OCI-LY1 (cell line): Measurements from ENCODE around the gene LGALSL.

Source experiments
- H2AFZ ChIP-seq: fragments of 200-600 bp; sonication (generic), shearing (Covaris generic); 2 replicates; pipeline ENCODE4 v1.6.0; 2014; ENCODE audit warnings: antibody characterized with exemption, mild to moderate bottlenecking, low read length
- H3F3A ChIP-seq: fragments of 200-600 bp; sonication (generic), shearing (Covaris generic); 2 replicates; pipeline ENCODE4 v1.6.0; 2014; ENCODE audit warnings: mild to moderate bottlenecking, antibody characterized with exemption, low read length, moderate library complexity; ENCODE audit not compliant: insufficient read depth
- H3K27ac ChIP-seq: fragments of 200-600 bp; sonication (generic); 2 replicates; pipeline ENCODE4 v1.5.1; 2014; ENCODE audit warnings: low read length, mixed run types, mild to moderate bottlenecking, low read depth; ENCODE audit not compliant: poor library complexity, severe bottlenecking
- H3K27me3 ChIP-seq: fragments of 200-600 bp; sonication (generic); 2 replicates; pipeline ENCODE4 v1.6.0; 2014; ENCODE audit warnings: antibody characterized with exemption, mild to moderate bottlenecking, low read length, moderate library complexity; ENCODE audit not compliant: insufficient read depth
- H3K36me3 ChIP-seq: fragments of 200-600 bp; sonication (generic); 2 replicates; pipeline ENCODE4 v1.6.1; 2014; ENCODE audit warnings: mild to moderate bottlenecking, antibody characterized with exemption, low read length, moderate library complexity, mixed read lengths; ENCODE audit not compliant: insufficient read depth
- H3K4me1 ChIP-seq: fragments of 200-600 bp; sonication (generic); 2 replicates; pipeline ENCODE4 v1.5.1; 2014; ENCODE audit warnings: mild to moderate bottlenecking, low read length, moderate library complexity; ENCODE audit not compliant: insufficient read depth, severe bottlenecking
- H3K4me2 ChIP-seq: fragments of 200-600 bp; sonication (generic), shearing (Covaris generic); 2 replicates; pipeline ENCODE4 v1.6.1; 2014; ENCODE audit warnings: low read length
- H3K4me3 ChIP-seq: fragments of 200-600 bp; sonication (generic); 2 replicates; pipeline ENCODE4 v1.5.1; 2014; ENCODE audit warnings: low read length, low read depth, mild to moderate bottlenecking, mixed read lengths; ENCODE audit not compliant: poor library complexity, severe bottlenecking
- H3K79me2 ChIP-seq: fragments of 200-600 bp; shearing (Covaris generic); 2 replicates; pipeline ENCODE4 v1.6.1; 2016; ENCODE audit warnings: mixed run types, low read length, mixed read lengths; ENCODE audit not compliant: insufficient read depth
- H3K9ac ChIP-seq: fragments of 200-600 bp; sonication (generic), shearing (Covaris generic); 2 replicates; pipeline ENCODE4 v1.6.1; 2014; ENCODE audit warnings: mild to moderate bottlenecking, low read length, mixed read lengths
- H3K9me2 ChIP-seq: fragments of 200-600 bp; sonication (generic), shearing (Covaris generic); 2 replicates; pipeline ENCODE4 v1.6.1; 2014; ENCODE audit warnings: low read depth, mild to moderate bottlenecking, low read length, mixed read lengths
- H3K9me3 ChIP-seq: fragments of 200-600 bp; shearing (Covaris generic); 2 replicates; pipeline ENCODE4 v1.6.1; 2014; ENCODE audit warnings: low read length, mixed read lengths
- H4K20me1 ChIP-seq: fragments of 200-600 bp; sonication (generic), shearing (Covaris generic); 2 replicates; pipeline ENCODE4 v1.6.0; 2016; ENCODE audit warnings: mild to moderate bottlenecking, low read length; ENCODE audit not compliant: insufficient read depth
- CTCF ChIP-seq: fragments of 200-600 bp; sonication (generic), shearing (Covaris generic); IDR thresholded peaks from 2 replicates; pipeline ENCODE4 v1.5.1; 2017; ENCODE audit warnings: mild to moderate bottlenecking, antibody characterized with exemption, low read length, moderate library complexity, mixed read lengths
- EZH2 ChIP-seq: fragments of 200-600 bp; sonication (generic), shearing (Covaris generic); IDR thresholded peaks from 2 replicates; pipeline ENCODE4 v1.8.0; 2017; ENCODE audit warnings: borderline replicate concordance, mixed run types, mild to moderate bottlenecking, antibody characterized with exemption, low read length, moderate library complexity, mixed read lengths

LGALSL gene

GRCh38 chr2:64453770-64454385, at the start of gene LGALSL:
TSS of gene LGALSL (plus strand) at chr2:64454162. CDS start at chr2:64454546, 384 bp downstream.
- Histone ChIP-seq H3K27me3 (no peaks in the 10 kb centered on the region), H3K27ac (peak within 1 kb of the TSS; percentile 25), H3K79me2 (no peaks in the 10 kb centered on the region), H3K4me3 (peak within 1 kb of the TSS; percentile 67), H4K20me1 (no peaks in the 10 kb centered on the region), H3K9me3 (no peaks in the 10 kb centered on the region), H3K4me2 (peak within 1 kb of the TSS; percentile 76), H3K36me3 (peaks cover 16% of the 10 kb centered on the region), H3K9me2 (no peaks in the 10 kb centered on the region), H2AFZ (no peak within 1 kb of the TSS), H3F3A (no peaks in the 10 kb centered on the region), H3K9ac (peak within 1 kb of the TSS; percentile 76), H3K4me1 (peaks cover 20% of the 10 kb centered on the region)
- TF ChIP-seq CTCF (no peak), EZH2 (no peak)

GRCh38 chr2:64404743-64405142, 49.2 kb upstream of the LGALSL start:
- H3K4me1 ChIP-seq, result peaks cover 10% of the 10 kb centered on the region
- H4K20me1 ChIP-seq, result no peaks in the 10 kb centered on the region
- no peaks in the 10 kb centered on the region for H3K9me2 ChIP-seq
- H3K9me3 ChIP-seq, result peaks cover 2% of the 10 kb centered on the region; the same call in 1 of the 2 replicates
- TF ChIP-seq EZH2, result no peak
- TF ChIP-seq CTCF, result no peak
- H3K9ac ChIP-seq, result no peak overlapping the region
- no peaks in the 10 kb centered on the region; the same call in 1 of the 2 replicates for H3K36me3 ChIP-seq
- H3K79me2 ChIP-seq, result no peaks in the 10 kb centered on the region
- H3F3A ChIP-seq, result no peaks in the 10 kb centered on the region
- H3K4me3 ChIP-seq, result no peak overlapping the region
- H3K27ac ChIP-seq, result no peak overlapping the region
- H3K4me2 ChIP-seq, result no peak overlapping the region
- H2AFZ ChIP-seq, result no peak overlapping the region
- H3K27me3 ChIP-seq, result no peaks in the 10 kb centered on the region; the same call in none of the 2 replicates

- H3K27ac ChIP-seq, result no peak overlapping the region
- no peaks in the 10 kb centered on the region for H3K9me2 ChIP-seq
- H2AFZ ChIP-seq, result no peak overlapping the region
These were observed 48.2 kb upstream of the LGALSL start for GRCh38 chr2:64405581-64406406.

More at GRCh38 chr2:64405581-64406406, 48.2 kb upstream of the LGALSL start:
- Histone ChIP-seq H3K9me3 (peaks cover 2% of the 10 kb centered on the region; the same call in 1 of the 2 replicates), H3K27me3 (no peaks in the 10 kb centered on the region; the same call in 1 of the 2 replicates), H3K79me2 (no peaks in the 10 kb centered on the region), H3K4me3 (no peak overlapping the region), H3K4me2 (no peak overlapping the region), H3K36me3 (no peaks in the 10 kb centered on the region; the same call in 1 of the 2 replicates), H3K9ac (no peak overlapping the region), H4K20me1 (no peaks in the 10 kb centered on the region), H3F3A (no peaks in the 10 kb centered on the region), H3K4me1 (peaks cover 10% of the 10 kb centered on the region)
- no peak for TF ChIP-seq EZH2
- no peak for TF ChIP-seq CTCF
